Measurements from ENCODE around the gene GSAP.

The GSAP gene

DNA sequence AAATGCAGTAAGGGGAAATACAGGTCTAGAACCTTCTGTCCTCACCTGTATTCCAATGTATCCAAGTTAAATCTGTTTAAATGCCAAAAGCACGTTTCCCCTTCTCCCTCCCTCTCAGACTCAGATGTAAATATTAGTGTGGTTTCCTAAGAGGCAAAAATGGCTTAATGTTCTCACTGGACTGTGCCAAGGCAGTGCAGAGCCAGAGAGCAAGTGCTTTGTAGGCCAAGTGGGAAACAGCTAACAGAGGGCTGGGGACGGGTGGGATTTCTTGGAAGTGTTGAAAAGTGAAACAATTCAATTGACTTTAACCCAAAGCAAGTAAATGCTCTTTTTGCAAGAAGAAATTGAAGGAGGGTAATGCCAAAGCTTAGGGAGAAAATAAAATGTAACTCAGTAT, 103.1 kb downstream of the GSAP start:
- DNase-seq (ENCODE audit: low read depth) = no peak
- no peak overlapping the region for H3K4me3 ChIP-seq (ENCODE audit: low read length)
- TF ChIP-seq, protein P1, sequence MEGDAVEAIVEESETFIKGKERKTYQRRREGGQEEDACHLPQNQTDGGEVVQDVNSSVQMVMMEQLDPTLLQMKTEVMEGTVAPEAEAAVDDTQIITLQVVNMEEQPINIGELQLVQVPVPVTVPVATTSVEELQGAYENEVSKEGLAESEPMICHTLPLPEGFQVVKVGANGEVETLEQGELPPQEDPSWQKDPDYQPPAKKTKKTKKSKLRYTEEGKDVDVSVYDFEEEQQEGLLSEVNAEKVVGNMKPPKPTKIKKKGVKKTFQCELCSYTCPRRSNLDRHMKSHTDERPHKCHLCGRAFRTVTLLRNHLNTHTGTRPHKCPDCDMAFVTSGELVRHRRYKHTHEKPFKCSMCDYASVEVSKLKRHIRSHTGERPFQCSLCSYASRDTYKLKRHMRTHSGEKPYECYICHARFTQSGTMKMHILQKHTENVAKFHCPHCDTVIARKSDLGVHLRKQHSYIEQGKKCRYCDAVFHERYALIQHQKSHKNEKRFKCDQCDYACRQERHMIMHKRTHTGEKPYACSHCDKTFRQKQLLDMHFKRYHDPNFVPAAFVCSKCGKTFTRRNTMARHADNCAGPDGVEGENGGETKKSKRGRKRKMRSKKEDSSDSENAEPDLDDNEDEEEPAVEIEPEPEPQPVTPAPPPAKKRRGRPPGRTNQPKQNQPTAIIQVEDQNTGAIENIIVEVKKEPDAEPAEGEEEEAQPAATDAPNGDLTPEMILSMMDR (conservative IDR thresholded peaks at IDR 0.05; ENCODE audit: low read depth, low read length) = no peak

- H3K4me3 ChIP-seq (ENCODE audit: low read length) = no peak overlapping the region
- TF ChIP-seq, protein P1 (conservative IDR thresholded peaks at IDR 0.05; ENCODE audit: low read depth, low read length) = no peak
- no peak for DNase-seq (ENCODE audit: low read depth)
These were observed 105.2 kb downstream of the GSAP start for GRCh38 chr7:77310982-77311381.

DNA sequence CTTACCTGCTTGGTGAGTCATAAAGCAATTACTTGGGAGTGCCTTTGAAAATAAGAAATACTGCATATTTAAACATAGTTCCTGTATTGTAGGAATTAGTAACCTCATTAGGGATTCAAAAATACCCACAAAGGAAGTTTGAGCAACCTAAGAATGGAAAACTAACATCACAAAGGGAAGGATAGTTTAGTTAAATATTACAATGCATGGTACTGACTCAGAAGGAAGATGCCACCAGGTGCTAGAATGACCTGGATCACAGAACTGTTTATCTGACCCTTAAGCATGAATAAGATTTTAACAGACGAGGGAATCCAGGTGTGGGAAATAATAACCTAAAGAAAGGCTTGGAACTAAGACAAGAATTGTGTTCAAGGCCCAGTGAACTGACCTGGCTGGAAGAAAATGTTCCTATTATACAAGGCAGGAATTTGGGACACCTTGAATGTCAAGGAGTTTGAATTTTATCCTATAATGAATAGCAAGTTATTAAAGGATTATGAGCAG, 106.4 kb downstream of the GSAP start:
- H3K4me3 ChIP-seq (ENCODE audit: low read length) = no peak overlapping the region
- TF ChIP-seq, protein P1 (conservative IDR thresholded peaks at IDR 0.05; ENCODE audit: low read depth, low read length) = no peak
- DNase-seq (ENCODE audit: low read depth) = no peak

- no peak for DNase-seq (ENCODE audit: low read depth)
- TF ChIP-seq, protein P1 (conservative IDR thresholded peaks at IDR 0.05; ENCODE audit: low read depth, low read length) = no peak
- no peak overlapping the region for H3K4me3 ChIP-seq (ENCODE audit: low read length)
These were observed 107.4 kb downstream of the GSAP start for GRCh38 chr7:77308792-77309191.

DNA sequence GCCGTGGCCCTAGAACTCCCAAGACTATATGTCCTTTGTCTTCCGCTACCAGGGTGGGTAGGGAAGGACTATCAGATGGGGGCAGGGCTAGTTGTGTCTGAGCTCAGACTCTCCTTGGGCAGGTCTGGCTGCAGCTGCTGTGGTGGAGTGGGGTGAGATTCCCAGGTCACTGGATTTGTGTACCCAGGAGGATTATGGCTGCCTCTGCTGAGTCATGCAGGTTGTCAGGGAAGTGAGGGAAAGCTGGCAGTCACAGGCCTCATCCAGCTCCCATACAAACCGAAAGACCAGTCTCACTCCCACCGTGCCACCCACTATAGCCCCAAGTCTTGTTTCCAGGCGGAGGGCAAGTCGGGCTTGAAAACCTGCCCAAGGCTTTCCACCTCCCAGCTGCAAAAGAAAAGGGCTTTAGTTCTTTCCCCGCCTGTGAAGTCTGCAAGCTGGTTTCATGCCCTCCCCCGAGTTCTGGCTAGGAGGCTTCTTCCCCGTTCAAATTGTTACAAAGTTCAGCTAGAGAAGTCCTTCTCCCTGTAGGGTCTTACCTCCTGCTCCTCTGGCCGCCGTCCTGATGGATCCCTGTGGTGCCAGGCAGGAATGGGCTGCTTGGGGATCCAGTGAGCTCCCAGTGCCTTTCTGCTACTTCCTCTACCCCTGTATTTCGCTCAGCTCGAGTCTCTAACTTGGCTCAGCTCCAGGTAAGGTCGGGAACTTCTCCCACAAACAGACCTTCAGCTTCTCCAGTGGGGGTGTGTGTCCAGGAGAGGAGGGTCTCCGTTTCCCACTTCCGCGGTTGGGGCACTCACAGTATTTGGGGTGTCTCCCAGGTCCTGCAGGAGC, 109.7 kb downstream of the GSAP start:
- H3K4me3 ChIP-seq (ENCODE audit: low read length) = no peak overlapping the region
- TF ChIP-seq, protein P1 (conservative IDR thresholded peaks at IDR 0.05; ENCODE audit: low read depth, low read length) = no peak
- DNase-seq (ENCODE audit: low read depth) = no peak

- TF ChIP-seq, protein P1 (conservative IDR thresholded peaks at IDR 0.05; ENCODE audit: low read depth, low read length) = no peak
- DNase-seq (ENCODE audit: low read depth) = no peak
These were observed 120.6 kb downstream of the GSAP start for GRCh38 chr7:77295549-77295948.

GRCh38 chr7:77293046-77293445, 123.1 kb downstream of the GSAP start:
- no peak for DNase-seq (ENCODE audit: low read depth)
- TF ChIP-seq, protein P1 (conservative IDR thresholded peaks at IDR 0.05; ENCODE audit: low read depth, low read length) = peak; percentile 7
- H3K4me3 ChIP-seq (ENCODE audit: low read length) = no peak overlapping the region

More at GRCh38 chr7:77295549-77295948, 120.6 kb downstream of the GSAP start:
- H3K4me3 ChIP-seq (ENCODE audit: low read length) = no peak overlapping the region

Measured in retinal pigment epithelial cell (primary cell).